DMS153 (cell line): ENCODE measurements around the gene CREBL2.
"Not testable (repeated sequence)": the region's sequence is repeated elsewhere in the genome, so short reads cannot be mapped to it uniquely, and the experiment has no call there.

Experiments
- DNase-seq: peaks from one replicate; lab custom pipeline; 2025; lab: John Stamatoyannopoulos, UW

CREBL2 gene

DNA sequence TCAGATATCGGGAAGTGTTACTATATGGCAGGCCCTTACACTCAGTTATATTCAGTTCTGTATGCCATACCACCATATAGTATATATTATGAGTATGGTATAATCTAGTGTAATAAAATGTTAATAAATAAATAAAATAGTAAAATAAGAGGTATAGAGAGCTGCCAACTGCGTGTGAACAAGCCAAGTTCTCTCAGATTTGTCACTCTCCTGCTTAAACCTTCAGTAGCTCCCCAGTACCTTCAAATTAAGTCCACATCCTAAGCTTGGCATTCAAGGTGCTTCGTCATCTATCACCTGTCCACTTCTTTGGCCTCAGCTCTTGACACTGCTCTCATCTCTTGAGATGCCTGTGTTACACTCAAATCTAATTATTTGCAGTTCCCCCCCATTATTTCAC is 12.8 kb upstream of the CREBL2 start:
- DNase-seq: no peak

DNA sequence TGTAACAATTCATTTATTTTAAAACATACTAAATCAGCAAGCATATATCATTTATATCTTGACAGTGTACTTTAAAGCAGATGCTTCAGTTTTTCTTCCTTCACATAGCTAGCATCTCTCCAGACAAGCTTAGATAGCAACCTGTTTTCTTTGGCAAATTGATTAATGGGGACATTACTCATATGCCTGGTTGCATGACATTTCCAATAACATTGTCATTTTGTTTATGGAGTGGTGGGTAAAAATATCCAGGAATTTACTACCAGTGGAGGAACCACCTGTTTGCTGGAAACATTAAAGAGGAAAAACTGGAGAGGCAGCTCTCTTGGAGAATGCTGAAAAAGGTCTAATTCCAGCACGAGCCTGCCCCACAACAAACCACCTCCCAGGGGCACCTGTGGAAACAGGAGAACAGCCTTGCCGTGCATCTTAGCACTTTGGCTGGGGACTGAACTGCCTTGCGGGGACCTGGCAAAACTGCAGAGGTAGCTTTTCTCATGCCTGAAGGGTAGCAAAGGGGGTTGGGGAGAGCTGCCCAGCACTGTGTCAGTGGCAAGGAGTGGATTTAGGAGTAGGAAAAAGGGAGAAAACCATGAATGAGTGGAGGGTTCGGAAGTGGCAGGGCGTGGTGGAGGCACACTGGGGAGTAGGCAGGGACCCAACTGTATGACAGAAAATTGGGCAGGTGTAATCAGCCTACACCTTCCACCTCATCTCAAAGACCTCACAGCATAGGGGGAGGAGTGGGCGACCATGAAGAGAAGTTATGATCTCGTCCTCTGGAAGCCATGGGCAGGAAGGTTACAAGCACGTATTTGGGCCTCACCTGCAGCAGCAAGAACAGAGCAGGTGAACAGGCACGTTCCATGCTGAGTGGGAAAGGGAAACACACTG is 11.7 kb upstream of the CREBL2 start:
- DNase-seq: no peak

DNA sequence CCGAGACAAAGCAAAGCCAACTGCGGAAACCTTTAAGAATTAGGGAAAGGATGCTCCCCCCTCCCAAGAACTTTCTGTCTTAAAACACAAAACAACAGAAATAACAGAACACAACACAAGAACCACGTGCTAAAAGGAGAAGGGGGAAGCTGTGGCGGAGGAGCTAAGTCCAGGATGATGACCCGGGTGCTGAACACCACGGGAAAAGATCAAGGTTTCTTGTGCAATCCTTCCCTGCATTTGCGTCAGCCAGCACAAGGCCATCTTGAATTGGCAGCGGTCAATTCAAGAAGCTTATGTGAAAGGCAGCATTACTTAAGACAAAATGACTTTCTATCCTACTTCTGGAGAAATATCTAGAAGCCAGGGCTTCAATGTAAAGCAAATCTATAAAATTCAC is 11.0 kb upstream of the CREBL2 start:
- no peak for DNase-seq

DNA sequence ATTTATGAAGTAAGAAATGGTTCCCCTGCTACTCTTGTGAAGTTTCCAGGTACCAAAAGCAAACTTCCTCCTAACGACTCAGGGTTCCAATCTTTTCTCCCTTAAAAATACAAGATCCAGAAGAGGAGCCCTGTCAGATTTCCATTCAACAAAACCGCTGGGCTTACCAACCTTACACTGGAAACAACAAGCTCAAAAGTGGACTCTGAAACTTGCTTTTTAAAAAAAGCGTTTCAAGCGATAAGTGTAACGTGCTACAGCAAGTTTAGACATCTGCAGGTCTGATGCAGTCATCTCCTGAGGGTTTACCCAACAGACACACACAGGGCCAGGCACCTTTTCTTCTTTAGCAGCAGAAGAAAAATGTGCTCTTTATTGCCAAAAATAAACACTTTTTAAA is 6.9 kb upstream of the CREBL2 start:
- no peak for DNase-seq

DNA sequence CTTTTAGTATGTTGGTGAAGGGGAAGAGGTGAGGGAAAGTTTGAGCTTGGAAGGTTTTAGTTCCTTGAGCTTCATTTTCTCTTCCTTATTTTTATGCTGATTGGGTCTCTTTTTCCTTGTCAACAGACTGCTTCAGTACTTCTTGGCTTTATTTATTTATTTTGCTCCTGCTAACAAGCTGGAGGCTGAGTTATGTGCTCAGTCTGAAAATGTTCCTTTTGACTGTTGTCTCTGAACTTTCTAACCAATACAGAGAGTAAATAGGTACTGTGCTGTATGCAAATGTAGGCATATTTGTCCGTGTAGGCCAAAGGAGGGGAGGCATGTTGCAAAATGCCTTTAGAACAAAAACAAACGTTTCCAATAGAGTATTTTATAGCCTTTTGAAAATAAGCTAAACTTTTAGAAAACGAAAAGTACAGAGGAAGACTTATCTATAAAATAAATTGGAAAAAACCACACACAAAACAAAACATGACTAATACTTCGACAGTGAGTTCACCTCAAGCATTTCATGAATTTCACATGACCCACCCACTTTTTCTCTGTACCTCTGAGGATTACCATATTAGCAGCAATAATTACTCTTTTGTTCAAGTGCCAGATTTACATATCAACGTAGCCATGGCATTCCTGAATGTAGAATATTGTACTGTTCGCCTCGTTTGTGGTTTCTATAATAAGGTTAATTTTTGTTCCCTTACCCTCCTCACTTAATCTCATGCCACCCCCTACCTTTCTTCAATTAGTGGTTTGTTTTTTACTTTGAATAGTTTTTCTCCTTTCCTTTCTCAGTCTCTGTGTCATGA is 4.7 kb upstream of the CREBL2 start:
- no peak for DNase-seq

DNA sequence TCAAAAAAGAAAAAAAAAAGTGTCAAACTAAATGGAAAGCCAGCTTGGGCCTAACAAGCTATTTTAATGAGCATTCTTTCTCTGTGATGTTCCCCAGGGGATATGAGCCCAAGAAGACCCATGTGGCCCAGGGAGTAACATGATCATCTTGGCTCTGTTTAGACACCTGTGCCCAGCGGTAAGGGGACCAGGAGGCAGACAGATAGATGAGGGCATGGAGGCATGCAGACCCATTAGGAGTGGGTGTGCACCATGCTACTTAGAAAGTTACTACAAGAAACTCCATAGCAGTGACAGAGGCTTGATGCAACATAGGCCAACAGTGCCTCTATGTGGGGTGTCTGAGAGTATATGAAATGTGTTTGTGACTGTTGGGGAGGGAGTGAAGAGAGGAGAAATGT is 3.1 kb upstream of the CREBL2 start:
- no peak for DNase-seq

DNA sequence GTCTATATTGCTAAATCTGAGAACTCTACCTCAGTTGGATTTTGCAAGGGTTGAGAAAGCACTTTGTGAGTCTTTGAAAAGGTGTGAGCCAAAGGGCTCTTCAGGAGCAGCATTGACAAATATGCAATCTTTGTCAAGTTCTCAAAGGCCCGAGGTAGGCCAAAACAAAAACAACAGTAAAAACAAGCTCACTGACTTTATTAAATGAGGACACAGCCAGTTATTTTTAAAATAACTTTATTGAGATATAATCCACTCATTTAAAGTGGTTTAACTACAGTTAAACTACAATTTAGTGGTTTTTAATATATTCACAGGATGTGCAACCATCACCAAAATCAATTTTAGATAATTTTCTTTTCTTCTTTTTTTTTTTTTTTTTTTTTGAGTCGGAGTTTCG is 2.0 kb upstream of the CREBL2 start:
- no peak for DNase-seq

DNA sequence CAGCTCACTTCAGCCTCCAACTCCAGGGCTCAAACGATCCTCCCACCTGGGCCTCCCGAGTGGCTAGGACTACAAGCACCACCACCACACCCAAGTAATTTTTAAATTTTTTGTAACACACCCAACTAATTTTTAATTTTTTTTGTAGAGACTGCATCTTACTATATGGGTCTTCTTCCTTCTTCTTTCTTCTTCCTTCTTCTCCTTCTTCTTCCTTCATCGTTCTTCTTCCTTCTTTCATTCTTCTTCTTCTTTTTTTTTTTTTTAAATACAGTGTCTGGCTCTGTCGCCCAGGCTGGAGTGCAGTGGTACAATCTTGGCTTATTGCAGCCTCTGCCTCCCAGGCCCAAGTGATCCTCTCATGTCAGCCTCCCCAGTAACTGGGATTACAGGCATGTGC is 965 bp upstream of the CREBL2 start:
- no peak for DNase-seq

DNA sequence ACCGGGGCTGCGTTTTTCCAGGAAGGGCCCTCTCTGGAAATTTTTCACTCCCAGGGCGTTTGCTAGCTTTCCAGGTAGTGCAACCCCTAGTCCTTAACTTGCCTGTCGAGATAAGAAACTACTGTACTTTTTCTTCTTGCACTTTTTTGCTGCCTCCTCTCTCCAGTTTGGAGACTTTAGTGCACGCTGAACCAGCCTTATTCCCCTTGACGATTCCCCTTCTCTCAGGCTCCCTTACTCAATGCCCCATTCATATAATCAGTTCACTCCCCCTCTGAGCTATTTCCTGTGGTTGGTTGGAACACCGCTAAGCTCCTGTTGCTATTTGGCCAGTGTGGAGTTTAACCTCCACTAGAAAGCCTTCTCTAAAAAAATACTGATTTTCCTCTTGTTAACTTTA is 682 bp downstream of the CREBL2 start:
- DNase-seq: no peak

DNA sequence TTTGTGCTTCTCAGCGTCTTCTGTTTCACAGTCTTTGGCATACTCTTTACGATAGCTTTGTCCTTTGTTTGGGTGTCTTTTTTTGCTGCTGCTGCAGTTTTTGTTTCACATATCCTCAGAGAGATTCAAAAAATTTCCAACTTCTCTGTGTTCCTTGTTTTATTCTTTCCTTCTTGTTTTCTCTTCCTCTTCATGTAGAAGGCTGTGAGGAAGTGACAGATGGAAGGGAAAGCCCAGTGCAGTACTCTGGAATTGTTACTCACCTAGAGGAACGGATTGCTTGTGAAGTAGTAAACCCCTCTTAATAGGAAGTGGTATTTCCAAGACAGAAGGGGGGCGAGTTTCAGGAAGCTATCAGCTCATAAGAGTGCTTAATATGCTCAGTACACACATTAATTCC is 1.7 kb downstream of the CREBL2 start:
- DNase-seq: no peak

DNA sequence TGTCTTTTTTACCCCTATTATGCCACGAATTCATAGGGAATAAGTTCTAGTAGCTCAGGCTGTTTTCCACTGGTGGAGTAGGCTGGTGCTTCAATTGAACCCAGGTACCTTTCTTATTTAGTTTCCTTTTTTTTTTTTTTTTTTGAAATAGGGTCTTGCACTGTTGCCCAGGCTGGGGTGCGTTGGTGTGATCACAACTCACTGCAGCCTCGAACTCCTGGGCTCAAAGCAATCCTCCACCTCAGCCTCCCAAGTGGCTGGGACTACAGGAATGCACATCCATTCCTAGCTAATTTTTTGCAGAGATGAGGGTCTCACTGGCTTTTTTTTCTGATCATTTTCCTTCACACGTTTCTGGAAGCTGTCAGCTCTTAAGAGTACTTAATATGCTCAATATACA is 2.7 kb downstream of the CREBL2 start:
- no peak for DNase-seq

DNA sequence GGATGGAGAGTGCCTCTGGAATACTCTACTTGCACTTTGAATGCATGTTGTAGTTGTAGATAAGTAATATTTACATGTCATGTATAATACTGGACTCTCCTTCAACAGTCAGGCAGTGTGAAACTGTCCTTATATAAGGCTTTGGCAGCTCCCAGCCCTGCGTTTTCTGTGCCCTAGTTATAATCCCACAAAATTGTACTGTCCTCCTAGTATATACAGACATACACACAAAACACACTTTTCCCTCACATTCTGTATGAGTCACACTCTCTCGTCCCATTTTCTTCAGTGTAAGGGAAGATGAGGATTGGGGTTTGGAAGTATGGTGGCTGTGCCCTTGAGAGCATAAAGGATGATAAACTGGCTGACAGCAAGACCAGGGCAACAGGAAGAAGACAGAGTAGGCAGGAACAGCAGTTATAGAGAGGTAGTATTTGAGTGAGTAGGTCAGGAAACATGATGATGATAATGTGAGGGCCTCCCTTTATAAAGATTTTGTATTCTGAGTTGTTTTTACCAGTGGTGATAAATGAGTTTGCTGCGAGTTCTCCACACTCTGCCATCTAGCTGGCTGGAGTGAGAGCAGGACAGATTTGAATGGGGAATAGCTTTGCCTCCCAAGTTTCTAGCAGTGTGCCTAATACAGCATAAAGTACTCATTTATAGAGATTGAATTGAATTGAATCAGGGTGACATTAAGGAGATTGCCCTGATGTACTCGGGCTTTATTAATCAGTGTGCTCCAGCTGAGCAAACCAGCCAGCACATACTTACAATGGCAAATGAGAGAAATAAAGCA is 5.0 kb downstream of the CREBL2 start:
- DNase-seq: no peak

DNA sequence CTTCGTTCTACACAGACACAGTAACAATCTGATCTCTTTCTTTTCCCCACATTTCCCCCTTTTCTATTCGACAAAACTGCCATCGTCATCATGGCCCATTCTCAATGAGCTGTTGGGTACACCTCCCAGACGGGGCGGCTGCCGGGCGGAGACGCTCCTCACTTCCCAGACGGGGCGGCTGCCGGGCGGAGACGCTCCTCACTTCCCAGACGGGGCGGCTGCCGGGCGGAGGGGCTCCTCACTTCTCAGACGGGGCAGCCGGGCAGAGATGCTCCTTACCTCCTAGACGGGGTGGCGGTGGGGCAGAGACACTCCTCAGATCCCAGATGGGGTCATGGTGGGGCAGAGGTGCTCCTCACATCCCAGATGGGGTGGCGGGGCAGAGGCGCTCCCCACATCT is 6.4 kb downstream of the CREBL2 start:
- DNase-seq: not testable (repeated sequence)

DNA sequence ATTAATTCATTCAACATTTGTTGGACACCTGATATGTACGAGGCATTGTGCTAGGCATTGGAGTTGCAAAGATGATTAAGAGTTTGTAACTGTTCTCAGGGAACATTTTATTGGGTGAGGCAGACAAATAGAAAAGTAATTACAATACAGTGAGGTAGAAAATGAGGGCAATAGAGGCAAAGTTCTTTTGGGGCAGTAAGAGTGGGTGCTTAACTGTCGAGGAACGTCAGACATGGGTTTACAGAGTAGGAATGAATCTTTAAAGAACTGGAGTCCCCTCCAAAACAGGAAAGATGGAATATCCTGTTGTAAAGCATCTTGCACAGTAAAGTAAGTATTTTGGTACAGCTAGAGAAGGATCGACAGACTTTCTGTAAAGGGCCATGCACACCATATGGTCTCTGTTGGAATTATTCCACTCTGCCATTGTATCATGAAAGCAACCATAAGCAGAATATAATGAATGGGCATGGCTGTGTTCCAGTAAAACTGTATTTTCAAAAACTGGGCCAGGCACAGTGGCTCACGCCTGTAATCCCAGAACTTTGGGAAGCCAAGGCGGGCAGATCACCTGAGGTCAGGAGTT is 9.1 kb downstream of the CREBL2 start:
- DNase-seq: no peak

DNA sequence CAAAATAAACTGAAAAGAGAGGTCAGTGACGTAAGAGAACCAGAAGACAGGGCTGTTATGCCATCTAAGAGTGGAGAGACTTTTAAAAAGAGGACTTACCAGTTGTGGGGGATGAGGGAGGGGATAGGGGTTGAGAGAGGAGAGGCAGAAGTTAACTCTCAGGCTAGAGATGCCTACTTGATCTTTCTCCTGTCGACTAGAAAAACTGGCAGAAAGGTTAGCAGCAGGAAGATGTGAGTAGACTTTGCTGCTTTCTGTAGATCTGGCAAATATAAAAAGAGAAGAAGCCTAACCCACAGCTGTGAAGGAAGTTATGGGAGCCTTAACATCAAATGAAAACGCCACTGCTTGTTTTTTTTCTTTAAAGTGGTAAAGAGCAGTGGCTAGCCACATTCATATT is 10.7 kb downstream of the CREBL2 start:
- no peak for DNase-seq

DNA sequence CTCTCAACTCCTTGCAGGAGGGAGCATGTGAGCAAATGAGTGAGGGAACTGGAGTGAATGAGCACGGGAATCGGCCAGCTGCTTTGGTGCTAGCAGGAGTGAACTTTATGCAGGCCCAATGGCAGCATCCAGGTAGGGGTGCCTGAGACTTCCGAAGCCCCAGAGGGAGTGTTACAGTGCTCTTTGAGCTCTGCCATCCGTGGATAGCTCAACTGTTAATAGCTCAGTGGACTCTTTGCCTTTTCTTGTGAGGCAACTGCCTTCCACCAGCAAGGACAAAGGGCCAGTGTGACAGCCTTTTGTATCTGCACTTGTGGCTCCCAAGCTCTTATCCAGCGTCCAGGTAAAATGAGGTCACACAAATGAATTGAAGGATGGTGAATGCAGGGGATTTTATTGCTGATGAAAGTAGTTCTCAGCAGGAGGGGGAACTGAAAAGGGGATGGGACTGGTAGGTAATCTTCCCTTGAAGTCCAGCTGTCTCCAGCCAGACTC is 12.9 kb downstream of the CREBL2 start:
- no peak for DNase-seq

DNA sequence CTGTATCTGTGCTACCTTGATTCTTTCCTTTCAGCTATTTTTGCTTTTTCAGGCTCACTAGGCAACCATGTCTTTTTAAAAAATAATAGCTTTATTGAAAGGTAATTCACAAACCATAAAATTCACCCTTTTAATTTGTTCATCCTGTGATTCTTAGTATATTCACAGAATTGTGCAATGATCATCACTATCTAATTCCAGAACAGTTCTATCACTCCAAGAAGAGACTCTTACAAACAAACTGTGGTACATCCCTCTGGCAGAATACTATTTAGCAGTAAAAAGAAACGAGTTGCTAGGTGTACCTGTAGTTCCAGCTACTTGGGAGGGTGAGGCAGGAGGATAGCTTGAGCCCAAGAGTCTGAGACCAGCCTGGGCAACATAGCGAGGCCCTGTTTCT is 14.8 kb downstream of the CREBL2 start:
- DNase-seq: no peak

DNA sequence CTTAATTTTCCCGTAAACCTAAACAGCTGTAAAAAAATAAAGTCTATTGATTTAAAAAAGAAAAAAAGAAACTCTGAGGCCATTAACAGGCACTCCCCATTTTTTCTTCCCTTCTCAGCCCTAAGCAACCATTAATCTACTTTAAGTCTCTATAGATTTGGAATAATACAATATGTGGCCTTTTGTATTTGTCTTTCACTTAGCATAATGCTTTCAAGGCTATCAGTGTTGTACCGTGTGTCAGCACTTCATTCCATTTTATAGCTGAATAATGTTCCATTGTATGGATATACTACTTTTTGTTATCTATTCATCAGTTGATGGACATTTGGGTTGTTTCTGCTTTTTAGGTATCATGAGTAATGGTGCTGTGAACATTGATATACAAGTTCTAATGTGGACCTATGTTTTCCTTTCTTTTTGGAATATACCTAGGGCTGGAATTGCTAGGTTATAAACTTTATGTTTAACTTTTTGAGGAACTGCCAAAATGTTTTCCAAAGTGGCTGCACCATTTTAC is 15.7 kb downstream of the CREBL2 start:
- DNase-seq: no peak

DNA sequence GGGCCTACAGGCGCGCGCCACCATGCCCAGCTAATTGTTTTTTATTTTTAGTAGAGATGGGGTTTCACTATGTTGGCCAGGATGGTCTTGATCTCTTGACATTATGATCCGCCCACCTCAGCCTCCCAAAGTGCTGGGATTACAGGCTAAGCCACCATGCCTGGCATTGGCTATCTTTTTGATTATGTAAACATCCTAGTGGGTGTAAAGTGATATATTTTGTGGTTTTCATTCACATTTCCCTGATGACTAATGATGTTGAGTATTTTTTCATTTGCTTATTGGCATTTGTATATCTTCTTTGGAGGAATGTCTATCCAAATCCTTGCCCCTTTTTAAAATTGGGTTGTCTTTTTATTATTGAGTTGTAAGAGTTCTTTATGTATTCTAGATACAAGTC is 16.3 kb downstream of the CREBL2 start:
- no peak for DNase-seq

DNA sequence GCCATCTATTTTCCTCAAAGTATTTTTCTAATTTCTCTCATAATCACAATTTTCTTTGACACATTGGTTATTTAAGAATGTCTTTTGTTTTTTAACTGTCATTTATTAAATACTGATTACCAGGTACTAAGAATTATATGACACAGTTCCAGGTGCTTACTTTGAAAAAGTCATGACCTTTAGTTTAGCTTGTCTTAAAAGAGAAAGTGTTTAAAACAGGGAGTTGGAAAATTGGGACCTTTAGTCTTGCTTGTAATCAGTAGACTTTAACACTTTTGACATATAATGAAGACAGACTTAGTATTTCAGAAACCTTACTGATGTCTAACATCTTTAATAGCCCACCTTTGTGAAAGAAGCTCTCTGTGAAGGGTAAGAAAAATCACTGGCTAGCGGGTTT is 19.2 kb downstream of the CREBL2 start:
- DNase-seq: no peak

DNA sequence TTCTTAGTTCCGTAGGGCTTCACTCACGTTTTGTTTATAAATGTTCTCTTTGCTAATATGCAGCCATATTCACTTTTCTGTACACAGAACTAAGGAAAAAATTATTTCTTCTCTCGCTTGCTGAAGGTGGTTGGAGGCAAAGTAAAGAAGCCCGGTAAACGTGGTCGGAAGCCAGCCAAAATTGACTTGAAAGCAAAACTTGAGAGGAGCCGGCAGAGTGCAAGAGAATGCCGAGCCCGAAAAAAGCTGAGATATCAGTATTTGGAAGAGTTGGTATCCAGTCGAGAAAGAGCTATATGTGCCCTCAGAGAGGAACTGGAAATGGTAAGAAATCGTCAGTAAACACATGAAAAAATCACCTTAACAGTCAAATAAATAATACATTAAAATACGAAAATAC is 24.0 kb downstream of the CREBL2 start:
- DNase-seq: no peak

DNA sequence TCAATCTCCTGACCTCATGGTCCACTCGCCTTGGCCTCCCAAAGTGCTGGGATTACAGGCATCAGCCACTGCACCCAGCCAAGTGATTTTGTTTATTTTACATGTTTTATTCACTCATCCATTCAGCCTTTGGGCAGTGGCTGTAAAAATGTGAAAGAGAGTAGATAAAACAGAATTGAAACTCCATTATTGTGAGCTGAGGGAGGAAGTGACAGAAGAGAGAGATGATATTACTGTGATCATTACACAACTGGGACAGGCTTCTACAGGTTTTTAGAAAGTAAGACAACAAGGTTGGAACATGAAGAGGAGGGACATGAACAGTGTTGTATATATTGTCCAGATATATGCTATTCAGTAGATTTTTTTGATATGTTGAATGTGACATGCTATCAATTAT is 25.0 kb downstream of the CREBL2 start:
- no peak for DNase-seq
